ENCODE results near the gene SMTNL1.

DNA sequence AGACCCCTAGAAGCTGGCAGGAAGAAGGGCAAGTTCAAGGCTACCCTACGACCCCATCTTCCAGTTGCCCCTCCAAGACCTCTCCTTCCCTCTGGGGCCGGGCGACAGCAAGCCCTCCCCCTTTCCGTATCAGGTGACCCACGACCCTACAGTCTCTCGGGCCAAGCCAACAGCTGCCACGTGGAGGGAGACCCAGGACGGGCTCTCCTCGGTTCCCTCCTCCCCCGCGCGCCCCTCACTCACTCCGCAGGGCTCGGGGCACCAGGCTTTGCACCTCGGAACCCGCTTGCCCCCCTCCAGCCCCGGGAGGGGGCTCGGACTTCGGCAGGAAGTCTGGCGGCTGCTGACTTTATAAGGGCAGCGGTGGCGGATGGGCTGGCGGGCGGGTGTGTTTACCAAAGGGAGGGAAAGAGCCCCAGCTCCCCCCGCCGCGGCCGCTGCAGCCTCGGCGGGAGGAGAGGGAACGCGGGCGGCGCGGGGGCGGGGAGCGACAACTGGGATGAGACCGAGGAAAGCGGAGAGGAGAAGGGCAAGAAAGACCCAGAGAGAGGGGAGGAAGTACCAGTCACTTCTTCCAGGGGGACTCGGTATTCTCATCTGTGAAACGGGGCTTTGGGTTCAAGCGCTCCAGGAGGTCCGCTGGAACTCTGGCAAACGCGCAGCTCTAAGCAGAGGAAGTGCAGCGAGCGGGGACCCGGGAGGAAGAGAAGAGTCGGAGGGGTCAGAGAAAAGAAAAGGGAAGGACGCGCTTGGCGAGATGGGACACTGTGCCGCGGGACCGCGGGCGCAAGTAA is 22.7 kb upstream of the SMTNL1 start:
- TF ChIP-seq, protein P1, sequence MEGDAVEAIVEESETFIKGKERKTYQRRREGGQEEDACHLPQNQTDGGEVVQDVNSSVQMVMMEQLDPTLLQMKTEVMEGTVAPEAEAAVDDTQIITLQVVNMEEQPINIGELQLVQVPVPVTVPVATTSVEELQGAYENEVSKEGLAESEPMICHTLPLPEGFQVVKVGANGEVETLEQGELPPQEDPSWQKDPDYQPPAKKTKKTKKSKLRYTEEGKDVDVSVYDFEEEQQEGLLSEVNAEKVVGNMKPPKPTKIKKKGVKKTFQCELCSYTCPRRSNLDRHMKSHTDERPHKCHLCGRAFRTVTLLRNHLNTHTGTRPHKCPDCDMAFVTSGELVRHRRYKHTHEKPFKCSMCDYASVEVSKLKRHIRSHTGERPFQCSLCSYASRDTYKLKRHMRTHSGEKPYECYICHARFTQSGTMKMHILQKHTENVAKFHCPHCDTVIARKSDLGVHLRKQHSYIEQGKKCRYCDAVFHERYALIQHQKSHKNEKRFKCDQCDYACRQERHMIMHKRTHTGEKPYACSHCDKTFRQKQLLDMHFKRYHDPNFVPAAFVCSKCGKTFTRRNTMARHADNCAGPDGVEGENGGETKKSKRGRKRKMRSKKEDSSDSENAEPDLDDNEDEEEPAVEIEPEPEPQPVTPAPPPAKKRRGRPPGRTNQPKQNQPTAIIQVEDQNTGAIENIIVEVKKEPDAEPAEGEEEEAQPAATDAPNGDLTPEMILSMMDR (IDR thresholded peaks at IDR 0.05): no peak
- TF ChIP-seq POLR2A (IDR thresholded peaks at IDR 0.05): no peak

All from esophagus squamous epithelium (tissue), 4 donors.